Neural cell (in vitro differentiated cells): ENCODE data around the gene RASA4.
"Not testable (repeated sequence)": the region's sequence is repeated elsewhere in the genome, so short reads cannot be mapped to it uniquely, and the experiment has no call there.

ENCODE experiments used
- CTCF ChIP-seq: fragments of 450-650 bp; IDR thresholded peaks from 2 replicates; pipeline ENCODE4 v1.5.1; 2014; ENCODE audit warnings: antibody characterized with exemption, mild to moderate bottlenecking, moderate library complexity; ENCODE audit not compliant: poor library complexity, severe bottlenecking
- EP300 ChIP-seq: fragments of 450-650 bp; conservative IDR thresholded peaks from 2 replicates; pipeline ENCODE4 v1.6.1; 2014; ENCODE audit warnings: antibody characterized with exemption, mild to moderate bottlenecking, moderate library complexity; ENCODE audit not compliant: poor library complexity, severe bottlenecking
- POLR2AphosphoS5 ChIP-seq: IDR thresholded peaks from 2 replicates; pipeline ENCODE4 v1.6.1; 2012

DNA sequence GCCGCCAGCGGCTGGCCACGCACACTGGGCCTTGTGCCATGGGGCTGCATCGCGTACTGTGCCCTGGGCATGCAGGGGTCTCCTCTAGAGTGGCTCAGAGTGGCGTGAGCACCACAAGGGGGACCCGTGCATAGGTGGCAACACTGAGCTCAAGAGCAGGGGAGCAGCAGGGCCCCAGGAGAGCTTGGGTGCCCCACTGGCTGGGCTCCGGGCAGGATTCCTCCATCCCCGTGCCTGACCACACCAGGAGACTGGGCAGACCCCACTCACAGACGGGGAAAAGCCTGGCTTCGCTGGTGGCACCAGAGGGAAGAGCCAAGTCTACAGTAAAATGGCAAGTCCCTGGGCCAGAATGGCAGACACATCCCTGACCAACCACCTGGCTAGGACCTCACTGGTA lies 47.9 kb downstream of the RASA4 start:
- not testable (repeated sequence) for TF ChIP-seq POLR2AphosphoS5, EP300, CTCF
